GM21526 (cell line): ENCODE measurements around the gene MOV10.
"Not testable (repeated sequence)": the region's sequence is repeated elsewhere in the genome, so short reads cannot be mapped to it uniquely, and the experiment has no call there.

Experiments
- ATAC-seq: cut with Tn5 transposase; IDR thresholded peaks from one replicate; pipeline ENCODE4 v1.9.1; 2021; ENCODE audit warnings: moderate library complexity; ENCODE audit not compliant: unreplicated experiment, low FRiP score

The MOV10 gene

GRCh38 chr1:112711670-112712069 is 37.2 kb downstream of the MOV10 start:
- ATAC-seq: no peak

- ATAC-seq: no peak
Observed at GRCh38 chr1:112712191-112712590, 37.7 kb downstream of the MOV10 start.

GRCh38 chr1:112712701-112713128 is 38.3 kb downstream of the MOV10 start:
- ATAC-seq: no peak

GRCh38 chr1:112713466-112714312 is 39.2 kb downstream of the MOV10 start:
- ATAC-seq: no peak

- peak; percentile 7 for ATAC-seq
Observed at GRCh38 chr1:112714313-112715263, 40.1 kb downstream of the MOV10 start.

GRCh38 chr1:112715264-112716053 is 41.0 kb downstream of the MOV10 start, which contains the start of gene PPM1J:
PPM1J (minus strand) TSS chr1:112715332; CDS start chr1:112715301, 31 bp downstream.
- peak; percentile 72 for ATAC-seq

GRCh38 chr1:112716133-112716720 is 41.8 kb downstream of the MOV10 start:
- no peak for ATAC-seq

- no peak for ATAC-seq
Observed at GRCh38 chr1:112717263-112717873, 42.9 kb downstream of the MOV10 start.

GRCh38 chr1:112718691-112719418 is 44.4 kb downstream of the MOV10 start:
- ATAC-seq: no peak

- ATAC-seq: no peak
Observed at GRCh38 chr1:112719706-112720105, 45.2 kb downstream of the MOV10 start.

GRCh38 chr1:112720800-112721199 is 46.3 kb downstream of the MOV10 start:
- no peak for ATAC-seq

GRCh38 chr1:112721294-112721693 is 46.8 kb downstream of the MOV10 start:
- not testable (repeated sequence) for ATAC-seq

- ATAC-seq: no peak
Observed at GRCh38 chr1:112721966-112722524, 47.6 kb downstream of the MOV10 start.

- no peak for ATAC-seq
Observed at GRCh38 chr1:112722601-112723510, 48.4 kb downstream of the MOV10 start.

GRCh38 chr1:112723511-112723839 is 49.0 kb downstream of the MOV10 start:
- no peak for ATAC-seq

- not testable (repeated sequence) for ATAC-seq
Observed at GRCh38 chr1:112724240-112724639, 49.8 kb downstream of the MOV10 start.

- ATAC-seq: no peak
Observed at GRCh38 chr1:112727716-112728115, 53.3 kb downstream of the MOV10 start.
